K562 (cell line): ENCODE measurements around the gene TCF12.

Source experiments
- ARID3A ChIP-seq: IDR thresholded peaks from 2 replicates; pipeline ENCODE4 v1.6.1; 2012; ENCODE audit warnings: low read depth, low read length, improper control_type of control experiment, borderline replicate concordance
- ATF1 ChIP-seq, 2 experiments: fragments of 450-650 bp in 1 of 2; IDR thresholded peaks; 2 replicates each; pipeline ENCODE4 v1.6.1; 2016; ENCODE audit warnings: missing compliant biosample characterization in 1 of 2, missing genetic modification characterization in 1 of 2
- CREB1 ChIP-seq, 2 experiments: sonication (generic) in 1 of 2; formaldehyde crosslinking in 1 of 2; IDR thresholded peaks; 2 replicates each; pipeline versions ENCODE4 v1.6.1 to v1.8.0; 2012 to 2022; ENCODE audit warnings: inconsistent platforms in 1 of 2, mild to moderate bottlenecking in 1 of 2, missing genetic modification reagents in 1 of 2, moderate library complexity in 1 of 2
- CTCF ChIP-seq, 3 experiments: IDR thresholded peaks in 2 of 3; conservative IDR thresholded peaks in 1 of 3; 2 replicates each; pipeline ENCODE4 v1.5.1; 2011 to 2012; ENCODE audit warnings: low read length in 3 of 3, mild to moderate bottlenecking in 3 of 3, control low read depth in 2 of 3, improper control_type of control experiment in 1 of 3, inconsistent platforms in 1 of 3, low read depth in 1 of 3, mixed read lengths in 1 of 3, moderate library complexity in 1 of 3; ENCODE audit not compliant: insufficient read depth in 2 of 3
- KLF1 ChIP-seq: fragments of 450-650 bp; IDR thresholded peaks from 2 replicates; pipeline ENCODE4 v1.6.1; 2016; ENCODE audit warnings: missing genetic modification characterization, missing compliant biosample characterization
- NEUROD1 ChIP-seq: fragments of 150-350 bp; IDR thresholded peaks from 2 replicates; pipeline ENCODE4 v1.6.1; 2014; ENCODE audit warnings: borderline replicate concordance, low read length, low read depth; ENCODE audit not compliant: partially characterized antibody
- NRF1 ChIP-seq, 2 experiments: fragments of 450-650 bp; IDR thresholded peaks in 1 of 2; conservative IDR thresholded peaks in 1 of 2; 2 replicates each; pipeline ENCODE4 v1.6.1; 2014; ENCODE audit warnings: mild to moderate bottlenecking in 2 of 2
- POLR2A ChIP-seq: fragments of 450-650 bp; conservative IDR thresholded peaks from 2 replicates; pipeline ENCODE4 v1.6.1; 2016
- POLR2AphosphoS5 ChIP-seq: IDR thresholded peaks from 2 replicates; pipeline ENCODE4 v1.6.1; 2011; ENCODE audit warnings: mild to moderate bottlenecking, low read depth, low read length, moderate library complexity; ENCODE audit not compliant: control insufficient read depth, insufficient read depth
- TAF15 ChIP-seq: fragments of 200-400 bp; formaldehyde crosslinking; IDR thresholded peaks from 2 replicates; pipeline ENCODE4 v1.6.1; 2017; ENCODE audit warnings: mild to moderate bottlenecking, low read depth, low read length, moderate library complexity
- ZNF217 ChIP-seq: sonication (generic); formaldehyde crosslinking; IDR thresholded peaks from 2 replicates; pipeline ENCODE4 v1.8.0; 2022; ENCODE audit warnings: mild to moderate bottlenecking, missing genetic modification reagents

GRCh38 chr15:57285386-57285785, 366.9 kb downstream of the TCF12 start:
- TF ChIP-seq ATF1 (CRISPR knock-in tag; IDR thresholded peaks at IDR 0.05): no peak
- TF ChIP-seq ATF1 (tag; IDR thresholded peaks at IDR 0.05): no peak
- TF ChIP-seq ZNF217 (CRISPR knock-in tag): no peak
- TF ChIP-seq CTCF (IDR thresholded peaks at IDR 0.05 in 2 of 3, conservative IDR thresholded peaks at IDR 0.05 in 1 of 3; ENCODE audit: insufficient read depth in 2 of 3, low read depth in 1 of 3, low read length in 3 of 3): no peak
- TF ChIP-seq TAF15: no peak
- no peak for TF ChIP-seq POLR2AphosphoS5
- no peak for TF ChIP-seq KLF1 (tag)
- no peak for TF ChIP-seq POLR2A
- no peak for TF ChIP-seq ARID3A
- no peak for TF ChIP-seq CREB1 (IDR thresholded peaks at IDR 0.05)
- TF ChIP-seq CREB1 (CRISPR knock-in tag; IDR thresholded peaks at IDR 0.05): no peak
- TF ChIP-seq NRF1 (conservative IDR thresholded peaks at IDR 0.05 in 1 of 2, IDR thresholded peaks at IDR 0.05 in 1 of 2): no peak
- TF ChIP-seq NEUROD1: no peak
